Large intestine (tissue), 3 donors: ENCODE results near the gene RAB15. TPM values are rescaled to one million over a fixed set of nuclear protein-coding genes. Genes with fewer than 3 reads are reported as not detected.

Experiments used
- DNase-seq, 2 donors: peaks; one replicate each; pipeline versions ENCODE4 v3.0.0 to v3.0.0-alpha.2; 2013
- H3K27ac ChIP-seq: one replicate; pipeline ENCODE4 v1.5.1; 2013; ENCODE audit warnings: low read length
- H3K27me3 ChIP-seq: 2 replicates; pipeline ENCODE4 v1.6.1; 2013; ENCODE audit warnings: low read length; ENCODE audit not compliant: control insufficient read depth, insufficient read depth
- H3K36me3 ChIP-seq: 2 replicates; pipeline ENCODE4 v1.6.1; 2013; ENCODE audit warnings: low read length; ENCODE audit not compliant: control insufficient read depth, insufficient read depth
- H3K4me1 ChIP-seq: one replicate; pipeline ENCODE4 v1.6.1; 2013; ENCODE audit warnings: low read length; ENCODE audit not compliant: control insufficient read depth, insufficient read depth
- H3K4me3 ChIP-seq: one replicate; pipeline ENCODE4 v1.5.1; 2013; ENCODE audit warnings: low read length
- H3K9me3 ChIP-seq: one replicate; pipeline ENCODE4 v1.6.1; 2013; ENCODE audit warnings: mild to moderate bottlenecking, low read depth, low read length, moderate library complexity; ENCODE audit not compliant: control insufficient read depth
- WGBS: methylation state at CpG from one replicate; pipeline ENCODE4 v1.1.5; 2013; ENCODE audit warnings: low lambda C conversion rate; ENCODE audit not compliant: insufficient coverage; 5-methylcytosine and 5-hydroxymethylcytosine counted together
- polyA plus RNA-seq: library from polyadenylated mRNA; unstranded; fragments of 120-200 nt; gene quantifications from one replicate; pipeline ENCODE4 v1.2.1, GENCODE V29; 2013

RAB15 gene
- polyA plus RNA-seq, 1 donor: 22.8 TPM

GRCh38 chr14:64927031-64927430, 45.1 kb downstream of the RAB15 start:
- H3K4me1 ChIP-seq: no peaks in the 10 kb centered on the region
- no peak for DNase-seq
- no peaks in the 10 kb centered on the region for H3K27me3 ChIP-seq
- no peaks in the 10 kb centered on the region for H3K9me3 ChIP-seq
- H3K36me3 ChIP-seq: peaks cover 55% of the 10 kb centered on the region
- H3K27ac ChIP-seq: no peak overlapping the region
- no peak overlapping the region for H3K4me3 ChIP-seq
- WGBS: 100% methylated on average over 2 of the region's 3 CpGs

GRCh38 chr14:64926398-64926995, 45.6 kb downstream of the RAB15 start:
- WGBS: no CpG with 5 or more reads among the region's 4 CpGs
- Histone ChIP-seq H3K4me1 (no peaks in the 10 kb centered on the region), H3K27ac (no peak overlapping the region), H3K36me3 (peaks cover 55% of the 10 kb centered on the region), H3K9me3 (no peaks in the 10 kb centered on the region), H3K27me3 (no peaks in the 10 kb centered on the region), H3K4me3 (no peak overlapping the region)
- DNase-seq: no peak

- H3K9me3 ChIP-seq: no peaks in the 10 kb centered on the region
- peaks cover 29% of the 10 kb centered on the region for H3K36me3 ChIP-seq
- H3K4me1 ChIP-seq: no peaks in the 10 kb centered on the region
- no peak overlapping the region for H3K27ac ChIP-seq
- no CpG with 5 or more reads among the region's 3 CpGs for WGBS
- no peaks in the 10 kb centered on the region for H3K27me3 ChIP-seq
- DNase-seq: no peak
- no peak overlapping the region for H3K4me3 ChIP-seq
These were observed 49.1 kb downstream of the RAB15 start for GRCh38 chr14:64923015-64923414.

- H3K9me3 ChIP-seq: no peaks in the 10 kb centered on the region
- no peaks in the 10 kb centered on the region for H3K27me3 ChIP-seq
- whole genome bisulfite sequencing: no CpG with 5 or more reads among the region's 2 CpGs
- no peak overlapping the region for H3K27ac ChIP-seq
- H3K4me3 ChIP-seq: no peak overlapping the region
- H3K4me1 ChIP-seq: no peaks in the 10 kb centered on the region
- no peak for DNase-seq
- H3K36me3 ChIP-seq: peaks cover 14% of the 10 kb centered on the region
These were observed 51.7 kb downstream of the RAB15 start for GRCh38 chr14:64920465-64920864.

- H3K4me1 ChIP-seq: peaks cover 4% of the 10 kb centered on the region
- H3K27ac ChIP-seq: no peak overlapping the region
- no peak for DNase-seq
- H3K9me3 ChIP-seq: no peaks in the 10 kb centered on the region
- peaks cover 6% of the 10 kb centered on the region for H3K36me3 ChIP-seq
- H3K27me3 ChIP-seq: no peaks in the 10 kb centered on the region
- WGBS: 94% methylated on average over 2 of the region's 5 CpGs
- no peak overlapping the region for H3K4me3 ChIP-seq
These were observed 52.5 kb downstream of the RAB15 start for GRCh38 chr14:64919618-64920017.

- no peak overlapping the region for H3K27ac ChIP-seq
These were observed 52.9 kb downstream of the RAB15 start for GRCh38 chr14:64919215-64919614.

GRCh38 chr14:64918216-64918615, 53.9 kb downstream of the RAB15 start:
- H3K9me3 ChIP-seq: no peaks in the 10 kb centered on the region
- 100% methylated on average over 2 of the region's 4 CpGs for WGBS
- H3K36me3 ChIP-seq: no peaks in the 10 kb centered on the region
- DNase-seq: no peak
- H3K27ac ChIP-seq: no peak overlapping the region
- H3K27me3 ChIP-seq: no peaks in the 10 kb centered on the region
- peaks cover 7% of the 10 kb centered on the region for H3K4me1 ChIP-seq
- H3K4me3 ChIP-seq: no peak overlapping the region

More at GRCh38 chr14:64919215-64919614, 52.9 kb downstream of the RAB15 start:
- Histone ChIP-seq H3K4me3 (no peak overlapping the region), H3K36me3 (peaks cover 3% of the 10 kb centered on the region), H3K27me3 (no peaks in the 10 kb centered on the region), H3K4me1 (peaks cover 4% of the 10 kb centered on the region), H3K9me3 (no peaks in the 10 kb centered on the region)
- no peak for DNase-seq

GRCh38 chr14:64915797-64916196, 56.3 kb downstream of the RAB15 start:
- H3K27me3 ChIP-seq: no peaks in the 10 kb centered on the region
- no peak for DNase-seq
- peaks cover 7% of the 10 kb centered on the region for H3K4me1 ChIP-seq
- no peak overlapping the region for H3K27ac ChIP-seq
- no peak overlapping the region for H3K4me3 ChIP-seq
- H3K9me3 ChIP-seq: no peaks in the 10 kb centered on the region
- H3K36me3 ChIP-seq: no peaks in the 10 kb centered on the region
- 100% methylated on average over 2 of the region's 2 CpGs for WGBS

GRCh38 chr14:64915029-64915424, 57.1 kb downstream of the RAB15 start:
- WGBS: no CpG with 5 or more reads among the region's 4 CpGs
- Histone ChIP-seq H3K4me3 (peak overlapping the region; percentile 93), H3K27ac (peak overlapping the region; percentile 74), H3K9me3 (no peaks in the 10 kb centered on the region), H3K4me1 (peaks cover 7% of the 10 kb centered on the region), H3K27me3 (no peaks in the 10 kb centered on the region), H3K36me3 (no peaks in the 10 kb centered on the region)
- no peak for DNase-seq

GRCh38 chr14:64914237-64915028, 57.7 kb downstream of the RAB15 start, which contains the start of gene CHURC1:
Gene CHURC1, plus strand, starts transcription at chr14:64914455. Its CDS starts 41 bp downstream, at chr14:64914496.
- Histone ChIP-seq H3K4me1 (peaks cover 7% of the 10 kb centered on the region), H3K9me3 (no peaks in the 10 kb centered on the region), H3K4me3 (peak within 1 kb of the TSS; percentile 93), H3K36me3 (no peaks in the 10 kb centered on the region), H3K27ac (peak within 1 kb of the TSS; percentile 74), H3K27me3 (no peaks in the 10 kb centered on the region)
- no CpG with 5 or more reads among the region's 49 CpGs for WGBS
- peak; percentile 98 to 99 for DNase-seq
